ENCODE results near the gene OTOF. TPM values are rescaled to one million over a fixed set of nuclear protein-coding genes. Genes with fewer than 3 reads are reported as not detected.

The OTOF gene
- total RNA-seq, 6 experiments from 2014 or later, result 0.06 to 0.12 TPM; not detected in 4

- intact Hi-C loops (cut with DNase I), result no loop called here
- TF ChIP-seq POLR2A (IDR thresholded peaks at IDR 0.05), result no peak
- TF ChIP-seq, protein P1, sequence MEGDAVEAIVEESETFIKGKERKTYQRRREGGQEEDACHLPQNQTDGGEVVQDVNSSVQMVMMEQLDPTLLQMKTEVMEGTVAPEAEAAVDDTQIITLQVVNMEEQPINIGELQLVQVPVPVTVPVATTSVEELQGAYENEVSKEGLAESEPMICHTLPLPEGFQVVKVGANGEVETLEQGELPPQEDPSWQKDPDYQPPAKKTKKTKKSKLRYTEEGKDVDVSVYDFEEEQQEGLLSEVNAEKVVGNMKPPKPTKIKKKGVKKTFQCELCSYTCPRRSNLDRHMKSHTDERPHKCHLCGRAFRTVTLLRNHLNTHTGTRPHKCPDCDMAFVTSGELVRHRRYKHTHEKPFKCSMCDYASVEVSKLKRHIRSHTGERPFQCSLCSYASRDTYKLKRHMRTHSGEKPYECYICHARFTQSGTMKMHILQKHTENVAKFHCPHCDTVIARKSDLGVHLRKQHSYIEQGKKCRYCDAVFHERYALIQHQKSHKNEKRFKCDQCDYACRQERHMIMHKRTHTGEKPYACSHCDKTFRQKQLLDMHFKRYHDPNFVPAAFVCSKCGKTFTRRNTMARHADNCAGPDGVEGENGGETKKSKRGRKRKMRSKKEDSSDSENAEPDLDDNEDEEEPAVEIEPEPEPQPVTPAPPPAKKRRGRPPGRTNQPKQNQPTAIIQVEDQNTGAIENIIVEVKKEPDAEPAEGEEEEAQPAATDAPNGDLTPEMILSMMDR (IDR thresholded peaks at IDR 0.05), result no peak
- DNase-seq (peak in 1 of 3 donors; percentile 31), ATAC-seq (no peak)
- peaks cover 0 to 19% (median 7%) of the 10 kb centered on the region in 4 donors for H3K4me1 ChIP-seq
- H3K9me3 ChIP-seq, result no peaks in the 10 kb centered on the region
- no peak overlapping the region for H3K4me3 ChIP-seq
- H3K36me3 ChIP-seq, result no peaks in the 10 kb centered on the region
- H3K27ac ChIP-seq, result no peak overlapping the region
- H3K27me3 ChIP-seq, result no peaks in the 10 kb centered on the region
- WGBS (ENCODE audit: insufficient coverage, low coverage, low lambda C conversion rate, missing lambda C conversion rate), result 76% methylated on average over 7 of the region's 8 CpGs
Observed at GRCh38 chr2:26485725-26486418, 7.9 kb upstream of the OTOF start.

- 81% methylated on average over 2 of the region's 2 CpGs for WGBS (ENCODE audit: insufficient coverage, low coverage, low lambda C conversion rate, missing lambda C conversion rate)
Observed at GRCh38 chr2:26485099-26485498, 7.2 kb upstream of the OTOF start.

DNA sequence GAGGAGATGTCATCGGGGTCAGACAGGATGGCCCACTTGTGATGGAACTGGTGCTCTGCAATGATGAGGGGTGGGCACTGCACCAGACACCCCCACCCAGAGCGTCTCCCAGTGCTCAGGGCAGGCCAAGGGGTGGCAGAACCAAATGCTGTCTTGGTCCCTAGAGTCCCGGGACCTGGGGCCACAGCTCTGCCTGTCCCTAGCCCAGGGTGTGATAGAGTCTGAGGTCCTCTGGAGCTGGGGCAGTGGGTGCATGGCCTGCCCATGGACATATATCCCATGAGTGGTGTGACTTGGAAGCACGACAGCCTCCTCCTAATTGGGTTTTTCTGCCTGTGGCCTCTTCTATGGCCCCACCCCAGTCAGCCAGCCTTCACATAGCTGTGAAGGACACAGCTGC, 6.7 kb upstream of the OTOF start:
- Histone ChIP-seq H3K9me3 (no peaks in the 10 kb centered on the region), H3K4me3 (no peak overlapping the region), H3K27me3 (no peaks in the 10 kb centered on the region), H3K36me3 (no peaks in the 10 kb centered on the region), H3K27ac (no peak overlapping the region), H3K4me1 (peaks cover 0 to 19% (median 7%) of the 10 kb centered on the region in 4 donors)
- ATAC-seq (no peak), DNase-seq (peak in 1 of 3 donors; percentile 41)
- intact Hi-C loops (cut with DNase I), result no loop called here
- TF ChIP-seq, protein P1 (IDR thresholded peaks at IDR 0.05), result no peak
- TF ChIP-seq POLR2A (IDR thresholded peaks at IDR 0.05), result no peak
- WGBS (ENCODE audit: insufficient coverage, low coverage, low lambda C conversion rate, missing lambda C conversion rate), result no CpG with 5 or more reads among the region's 4 CpGs

More at GRCh38 chr2:26485099-26485498, 7.2 kb upstream of the OTOF start:
- H3K4me1 ChIP-seq, result peaks cover 0 to 19% (median 7%) of the 10 kb centered on the region in 4 donors
- no peaks in the 10 kb centered on the region for H3K36me3 ChIP-seq
- ATAC-seq (no peak), DNase-seq (no peak)
- no peak overlapping the region for H3K27ac ChIP-seq
- TF ChIP-seq POLR2A (IDR thresholded peaks at IDR 0.05), result no peak
- TF ChIP-seq, protein P1 (IDR thresholded peaks at IDR 0.05), result no peak
- H3K9me3 ChIP-seq, result no peaks in the 10 kb centered on the region
- intact Hi-C loops (cut with DNase I), result no loop called here
- H3K4me3 ChIP-seq, result no peak overlapping the region
- H3K27me3 ChIP-seq, result no peaks in the 10 kb centered on the region

- ATAC-seq, result peak; percentile 73 to 88 (median 84)
- no peak for TF ChIP-seq POLR2A (IDR thresholded peaks at IDR 0.05)
- TF ChIP-seq, protein P1 (IDR thresholded peaks at IDR 0.05), result no peak
Observed at GRCh38 chr2:26483957-26484565, 6.1 kb upstream of the OTOF start.

More at GRCh38 chr2:26483957-26484565, 6.1 kb upstream of the OTOF start:
- intact Hi-C loops (cut with DNase I), result no loop called here
- H3K4me3 ChIP-seq, result no peak overlapping the region
- DNase-seq, result peak in 2 of 3 donors; percentile 49 to 73
- WGBS (ENCODE audit: insufficient coverage, low coverage, low lambda C conversion rate, missing lambda C conversion rate), result 19% methylated on average over 3 of the region's 13 CpGs
- H3K36me3 ChIP-seq, result no peaks in the 10 kb centered on the region
- H3K9me3 ChIP-seq, result no peaks in the 10 kb centered on the region
- no peak overlapping the region for H3K27ac ChIP-seq
- H3K27me3 ChIP-seq, result no peaks in the 10 kb centered on the region
- peaks cover 0 to 19% (median 7%) of the 10 kb centered on the region in 4 donors for H3K4me1 ChIP-seq
